Upper lobe of left lung (tissue), 4 donors: ENCODE results near the gene EEF1AKMT3.

Source experiments
- EP300 ChIP-seq, 4 donors: sonication (generic); formaldehyde crosslinking; IDR thresholded peaks; one replicate each; pipeline ENCODE4 v1.5.1; 2017; ENCODE audit warnings: antibody characterized with exemption in 4 of 4, control low read depth in 2 of 4
- POLR2A ChIP-seq, 4 donors: fragments of 450-650 bp; IDR thresholded peaks; one replicate each; pipeline ENCODE4 v1.5.1; 2016 to 2017; ENCODE audit warnings: antibody characterized with exemption in 4 of 4, mild to moderate bottlenecking in 2 of 4
- POLR2AphosphoS5 ChIP-seq, 2 donors: sonication (generic); formaldehyde crosslinking; IDR thresholded peaks; one replicate each; pipeline ENCODE4 v1.5.1; 2017; ENCODE audit warnings: antibody characterized with exemption in 2 of 2
- TF ChIP-seq, protein P1 (sequence below), 6 experiments: fragments of 450-650 bp in 4 of 6; fragments of 200-600 bp in 2 of 6; sonication (generic) in 2 of 6; IDR thresholded peaks; one replicate each; pipeline ENCODE4 v1.5.1; 2016 to 2019; ENCODE audit warnings: antibody characterized with exemption in 6 of 6

DNA sequence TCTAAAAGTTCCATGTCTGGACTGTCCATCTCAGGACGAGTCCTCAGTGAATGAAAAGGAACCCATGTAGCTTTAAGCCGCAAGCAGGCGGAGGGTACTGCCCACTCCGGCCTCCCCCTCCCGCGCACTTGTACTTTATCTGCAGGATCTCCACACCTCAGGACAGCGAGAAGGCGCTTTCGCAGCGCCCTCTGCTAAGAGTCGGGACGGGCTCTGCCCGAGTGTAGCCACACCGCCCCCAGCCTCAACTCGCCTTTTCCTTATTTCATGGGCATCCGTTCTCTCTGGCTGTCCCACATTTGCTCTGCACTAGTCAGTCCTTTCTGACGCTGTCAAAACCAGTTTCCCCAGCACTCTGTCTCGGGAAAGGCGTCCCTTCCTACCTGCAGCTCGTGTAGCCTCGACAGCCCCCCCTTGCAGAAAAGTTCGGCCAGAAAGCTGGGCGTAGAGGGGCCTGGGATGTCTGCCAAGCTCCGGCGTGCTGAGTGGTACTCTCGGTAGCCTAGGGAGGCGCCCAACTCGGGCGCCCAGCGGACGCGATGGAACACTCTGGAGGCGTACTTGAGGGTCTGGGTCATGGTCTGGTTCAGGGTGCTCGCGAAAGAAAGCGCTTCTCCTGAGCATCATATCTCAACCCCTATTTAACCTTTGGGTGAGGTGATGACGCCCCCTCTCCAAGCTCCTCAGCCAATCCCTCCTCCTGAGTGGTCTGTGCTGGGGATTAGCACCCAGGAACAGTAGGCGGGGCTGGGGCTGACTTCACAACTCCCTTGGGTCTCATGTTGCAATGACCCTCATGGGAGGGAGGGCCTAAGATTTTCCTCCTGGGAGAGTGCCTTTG, 5.7 kb upstream of the EEF1AKMT3 start, which contains the start of gene CYP27B1:
- TF ChIP-seq POLR2A (IDR thresholded peaks at IDR 0.05) (peak in 1 of 4 donors; percentile 11), EP300 (IDR thresholded peaks at IDR 0.05) (no peak), POLR2AphosphoS5 (IDR thresholded peaks at IDR 0.05) (no peak)
- TF ChIP-seq, protein P1, sequence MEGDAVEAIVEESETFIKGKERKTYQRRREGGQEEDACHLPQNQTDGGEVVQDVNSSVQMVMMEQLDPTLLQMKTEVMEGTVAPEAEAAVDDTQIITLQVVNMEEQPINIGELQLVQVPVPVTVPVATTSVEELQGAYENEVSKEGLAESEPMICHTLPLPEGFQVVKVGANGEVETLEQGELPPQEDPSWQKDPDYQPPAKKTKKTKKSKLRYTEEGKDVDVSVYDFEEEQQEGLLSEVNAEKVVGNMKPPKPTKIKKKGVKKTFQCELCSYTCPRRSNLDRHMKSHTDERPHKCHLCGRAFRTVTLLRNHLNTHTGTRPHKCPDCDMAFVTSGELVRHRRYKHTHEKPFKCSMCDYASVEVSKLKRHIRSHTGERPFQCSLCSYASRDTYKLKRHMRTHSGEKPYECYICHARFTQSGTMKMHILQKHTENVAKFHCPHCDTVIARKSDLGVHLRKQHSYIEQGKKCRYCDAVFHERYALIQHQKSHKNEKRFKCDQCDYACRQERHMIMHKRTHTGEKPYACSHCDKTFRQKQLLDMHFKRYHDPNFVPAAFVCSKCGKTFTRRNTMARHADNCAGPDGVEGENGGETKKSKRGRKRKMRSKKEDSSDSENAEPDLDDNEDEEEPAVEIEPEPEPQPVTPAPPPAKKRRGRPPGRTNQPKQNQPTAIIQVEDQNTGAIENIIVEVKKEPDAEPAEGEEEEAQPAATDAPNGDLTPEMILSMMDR (IDR thresholded peaks at IDR 0.05) = no peak
